Endothelial cell of hepatic sinusoid (primary cell): ENCODE measurements around the gene TNIK.

ENCODE experiments used
- in situ Hi-C: cut with HindIII; loops from 2 replicates; pipeline ENCODE4 v1.10.0; 2017; ENCODE audit warnings: low sequenced_read_pairs

Gene TNIK

GRCh38 chr3:171068658-171069057, 391.5 kb downstream of the TNIK start:
- in situ Hi-C loops, result no loop called here

GRCh38 chr3:171066206-171066605, 394.0 kb downstream of the TNIK start:
- in situ Hi-C loops, result no loop called here

- in situ Hi-C loops, result no loop called here
Observed at GRCh38 chr3:171065732-171066131, 394.5 kb downstream of the TNIK start.

GRCh38 chr3:171064461-171064860, 395.7 kb downstream of the TNIK start:
- in situ Hi-C loops, result loop anchor here (5.0 kb wide), 1 partner anchor 73 kb away; no protein-coding TSS in a partner anchor

DNA sequence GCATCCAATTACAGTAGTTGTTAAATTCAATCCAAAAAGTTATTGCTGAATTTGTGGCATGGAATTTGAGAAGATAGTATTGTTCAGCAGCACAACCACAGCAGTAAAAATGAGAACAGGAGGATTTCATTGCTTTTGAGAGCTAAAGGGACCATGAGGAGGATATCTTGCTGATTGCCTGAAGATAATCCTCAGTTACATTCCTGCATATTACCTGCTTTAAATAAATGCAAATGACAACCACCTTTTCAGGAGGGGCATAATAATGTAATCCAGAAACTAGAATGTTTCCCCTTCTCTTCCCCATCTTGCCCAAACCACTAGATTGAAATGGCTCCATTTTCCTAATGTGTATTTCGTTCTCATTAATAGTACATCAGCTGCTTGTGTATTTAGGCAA, 398.5 kb downstream of the TNIK start:
- in situ Hi-C loops, result loop anchor here (5.0 kb wide), 1 partner anchor 76 kb away; no protein-coding TSS in a partner anchor

GRCh38 chr3:171059978-171060377, 400.2 kb downstream of the TNIK start:
- in situ Hi-C loops, result loop anchor here (5.0 kb wide), 1 partner anchor 77 kb away; no protein-coding TSS in a partner anchor

- in situ Hi-C loops, result no loop called here
Observed at GRCh38 chr3:171058873-171059603, 401.2 kb downstream of the TNIK start.

DNA sequence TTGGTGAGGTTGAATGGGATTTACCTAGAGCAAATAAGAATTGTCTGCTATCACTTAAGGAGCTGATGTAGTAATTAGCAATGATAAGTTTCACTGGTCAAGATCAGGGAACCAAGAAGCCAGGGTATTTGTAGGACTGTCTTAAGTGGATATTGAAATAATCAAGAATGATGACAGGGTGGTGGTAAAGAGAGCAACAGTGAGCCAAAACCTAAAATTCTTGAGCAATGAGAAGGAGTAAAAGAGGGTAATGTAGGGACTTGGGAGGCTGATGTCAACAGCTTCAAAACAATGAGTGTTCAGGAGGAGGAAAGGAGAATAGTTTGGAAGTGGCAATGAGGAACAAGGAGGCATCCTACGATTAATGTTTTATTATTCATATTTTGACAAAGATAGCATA, 402.1 kb downstream of the TNIK start:
- in situ Hi-C loops, result no loop called here

DNA sequence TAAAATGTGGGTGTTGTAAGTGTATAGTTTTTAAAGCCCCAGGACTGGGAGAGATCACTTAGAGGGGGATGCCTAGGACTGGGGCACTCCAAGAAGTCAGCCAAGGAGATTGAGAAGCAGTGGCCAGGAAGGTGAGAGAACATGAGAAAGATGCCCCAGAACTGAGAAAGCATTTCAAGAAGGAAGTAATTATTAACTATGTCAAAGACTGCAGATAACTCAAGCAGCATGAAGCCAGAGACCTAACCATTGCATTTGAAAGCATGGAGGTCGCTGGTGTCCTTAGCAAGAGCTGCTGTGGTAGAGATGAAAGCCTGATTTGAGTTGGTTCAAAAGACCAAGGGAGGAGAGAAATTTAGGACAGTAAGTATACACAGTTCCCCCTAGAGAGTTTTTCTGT, 403.1 kb downstream of the TNIK start:
- in situ Hi-C loops, result no loop called here

GRCh38 chr3:171056528-171056927, 403.7 kb downstream of the TNIK start:
- in situ Hi-C loops, result no loop called here

DNA sequence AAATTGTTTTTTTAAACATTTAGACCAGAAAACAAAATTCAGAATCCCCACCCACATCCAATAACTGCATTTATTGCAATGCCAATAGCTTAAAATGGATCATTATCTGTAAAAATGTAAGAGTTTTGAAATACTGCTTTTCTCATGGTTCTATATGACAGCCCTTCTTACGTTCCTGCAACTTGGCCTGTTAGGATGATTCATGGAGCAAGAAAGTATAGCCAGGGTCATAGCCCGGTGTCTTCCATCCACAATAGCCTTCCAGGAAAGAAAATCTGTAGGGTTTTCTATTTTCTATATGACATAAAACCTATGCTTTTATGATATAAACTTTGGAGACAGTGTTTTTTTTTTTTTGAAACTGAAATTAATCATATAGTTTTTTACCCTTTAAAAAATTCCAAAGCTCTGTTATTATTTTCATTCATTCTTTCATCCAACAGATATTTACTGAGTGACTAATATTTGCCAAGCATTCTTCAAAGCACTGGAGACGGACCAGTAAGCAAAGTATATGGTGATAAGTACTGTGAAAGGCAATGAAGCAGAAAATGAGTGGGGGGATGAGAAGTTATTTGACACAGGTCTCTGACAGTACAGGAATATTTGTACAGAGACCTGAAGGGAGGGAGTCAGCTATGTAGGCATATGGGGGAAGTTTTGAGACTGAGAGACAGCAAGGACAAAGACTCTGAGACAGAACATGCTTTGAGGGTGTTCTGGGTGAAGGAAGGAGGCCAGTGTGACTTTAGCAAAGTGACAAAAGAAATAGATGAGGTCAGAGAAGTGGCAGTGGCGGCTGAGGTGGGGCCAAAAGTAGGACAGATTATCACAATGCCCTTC, 404.6 kb downstream of the TNIK start:
- in situ Hi-C loops, result no loop called here

- in situ Hi-C loops, result no loop called here
Observed at GRCh38 chr3:171054921-171055320, 405.3 kb downstream of the TNIK start.

- in situ Hi-C loops, result no loop called here
Observed at GRCh38 chr3:171054231-171054630, 406.0 kb downstream of the TNIK start.

GRCh38 chr3:171049861-171050444, 410.3 kb downstream of the TNIK start:
- in situ Hi-C loops, result no loop called here

GRCh38 chr3:171046760-171047159, 413.4 kb downstream of the TNIK start:
- in situ Hi-C loops, result no loop called here

GRCh38 chr3:171044835-171045793, 415.1 kb downstream of the TNIK start:
- in situ Hi-C loops, result no loop called here

DNA sequence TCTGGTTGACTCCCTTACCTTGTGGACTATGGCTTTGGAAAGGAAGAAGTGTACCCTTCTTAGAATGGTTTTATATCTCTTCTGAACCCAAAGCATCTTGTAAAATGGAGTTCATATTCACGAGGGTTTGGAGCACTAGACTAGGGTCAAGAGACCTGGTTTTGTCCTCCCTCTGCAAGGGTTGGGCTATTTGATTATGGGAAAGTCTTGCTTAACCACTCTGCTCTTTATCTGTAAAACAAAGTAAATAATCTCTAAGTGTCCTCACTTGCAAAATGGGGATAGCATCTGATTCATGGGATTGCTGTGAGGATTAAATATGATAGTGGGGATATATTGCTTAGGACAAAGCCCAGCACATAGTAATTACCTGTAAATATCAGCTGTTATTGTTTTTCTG, 415.8 kb downstream of the TNIK start:
- in situ Hi-C loops, result no loop called here

GRCh38 chr3:171039674-171040073, 420.5 kb downstream of the TNIK start:
- in situ Hi-C loops, result no loop called here

DNA sequence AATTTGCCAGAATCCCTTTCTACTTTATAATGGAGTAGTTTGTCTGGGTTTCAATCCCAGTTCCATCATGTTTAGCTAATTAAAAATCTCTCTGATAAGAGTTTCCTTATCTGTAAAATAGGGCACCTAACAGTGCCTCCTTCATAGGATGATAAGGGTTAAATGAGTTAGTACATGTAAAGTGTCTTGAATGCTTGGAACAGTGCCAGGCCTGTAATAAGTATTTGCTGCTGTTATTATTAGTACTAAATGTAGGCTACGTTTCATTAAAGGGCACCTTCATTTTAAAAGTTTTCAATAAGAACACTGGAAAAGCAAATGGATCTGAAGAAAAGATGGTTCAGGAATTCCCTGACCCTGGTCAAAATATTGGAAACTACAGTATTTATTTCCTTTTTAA, 421.9 kb downstream of the TNIK start:
- in situ Hi-C loops, result no loop called here

GRCh38 chr3:171028779-171029232, 431.4 kb downstream of the TNIK start:
- in situ Hi-C loops, result no loop called here
